Measurements from ENCODE around the gene PLEKHO1.
"Not testable (repeated sequence)": the region's sequence is repeated elsewhere in the genome, so short reads cannot be mapped to it uniquely, and the experiment has no call there.

The PLEKHO1 gene

GRCh38 chr1:150173141-150173585, 23.4 kb downstream of the PLEKHO1 start:
- no peak for DNase-seq (ENCODE audit: low spot score)

- DNase-seq (ENCODE audit: low spot score) = no peak
Observed at GRCh38 chr1:150176593-150176992, 26.9 kb downstream of the PLEKHO1 start.

- no peak for DNase-seq (ENCODE audit: low spot score)
Observed at GRCh38 chr1:150178548-150178947, 28.8 kb downstream of the PLEKHO1 start.

GRCh38 chr1:150179867-150180266, 30.2 kb downstream of the PLEKHO1 start:
- DNase-seq (ENCODE audit: low spot score) = no peak

GRCh38 chr1:150180474-150180873, 30.8 kb downstream of the PLEKHO1 start:
- no peak for DNase-seq (ENCODE audit: low spot score)

- DNase-seq (ENCODE audit: low spot score) = no peak
Observed at GRCh38 chr1:150182247-150182646, 32.5 kb downstream of the PLEKHO1 start.

- DNase-seq (ENCODE audit: low spot score) = no peak
Observed at GRCh38 chr1:150183061-150183460, 33.3 kb downstream of the PLEKHO1 start.

GRCh38 chr1:150185481-150185880, 35.8 kb downstream of the PLEKHO1 start:
- no peak for DNase-seq (ENCODE audit: low spot score)

GRCh38 chr1:150186438-150186788, 36.7 kb downstream of the PLEKHO1 start:
- DNase-seq (ENCODE audit: low spot score) = not testable (repeated sequence)

- DNase-seq (ENCODE audit: low spot score) = peak; percentile 71
Observed at GRCh38 chr1:150186789-150187559, 37.3 kb downstream of the PLEKHO1 start.

GRCh38 chr1:150187560-150187931, 37.8 kb downstream of the PLEKHO1 start:
- no peak for DNase-seq (ENCODE audit: low spot score)

GRCh38 chr1:150192012-150192411, 42.3 kb downstream of the PLEKHO1 start:
- DNase-seq (ENCODE audit: low spot score) = no peak

- no peak for DNase-seq (ENCODE audit: low spot score)
Observed at GRCh38 chr1:150194381-150195031, 44.8 kb downstream of the PLEKHO1 start.

- no peak for DNase-seq (ENCODE audit: low spot score)
Observed at GRCh38 chr1:150196417-150196816, 46.7 kb downstream of the PLEKHO1 start.

- no peak for DNase-seq (ENCODE audit: low spot score)
Observed at GRCh38 chr1:150207281-150207971, 57.7 kb downstream of the PLEKHO1 start.

GRCh38 chr1:150208460-150208859, 58.7 kb downstream of the PLEKHO1 start:
- DNase-seq (ENCODE audit: low spot score) = not testable (repeated sequence)

All from D341Med (cell line).